ENCODE data around the gene ABCA4.
"Not testable (repeated sequence)": the region's sequence is repeated elsewhere in the genome, so short reads cannot be mapped to it uniquely, and the experiment has no call there.

The ABCA4 gene

GRCh38 chr1:94120991-94121390 is at the start of gene ABCA4:
TSS of gene ABCA4 (minus strand) at chr1:94121148. CDS start at chr1:94121045, 103 bp downstream.
- no peak for DNase-seq

DNA sequence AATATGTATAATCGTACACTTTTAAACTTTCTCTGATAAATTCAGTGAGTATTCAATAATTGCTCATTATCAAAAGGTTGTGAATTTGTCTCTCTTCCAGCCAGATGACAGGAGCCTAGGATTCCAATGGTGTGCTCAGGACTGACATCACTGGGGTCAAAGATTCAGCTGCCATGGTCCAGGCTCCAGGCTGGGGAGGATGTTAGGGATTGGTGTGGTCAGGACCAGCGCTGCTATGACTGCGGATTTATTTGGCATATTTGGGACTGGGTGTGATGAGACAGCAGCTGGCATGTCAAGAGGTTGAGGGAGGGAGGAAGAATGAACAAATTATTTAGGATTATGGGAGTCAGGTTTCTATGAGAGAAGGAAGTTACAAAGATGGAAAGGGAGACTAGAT is 48.2 kb upstream of the ABCA4 start:
- DNase-seq = no peak

DNA sequence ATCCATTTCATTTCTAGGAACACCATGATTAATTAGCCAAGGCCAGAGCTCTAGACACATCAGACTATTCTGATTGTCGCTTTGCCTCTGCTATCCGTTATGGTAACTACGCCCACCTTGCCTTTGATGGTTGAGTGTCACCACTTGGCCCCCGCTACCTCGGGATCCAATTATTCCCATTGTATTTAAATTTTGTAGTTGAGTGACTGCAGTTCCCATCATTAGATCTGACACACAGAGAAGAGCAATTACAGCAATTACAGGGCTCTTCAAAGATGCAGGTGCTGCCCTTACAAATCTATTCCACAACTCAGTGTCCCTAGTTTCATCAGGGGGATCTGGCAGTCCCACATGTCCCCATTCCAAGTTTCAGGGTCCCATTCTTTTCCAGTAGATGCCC is 44.9 kb upstream of the ABCA4 start:
- no peak for DNase-seq

DNA sequence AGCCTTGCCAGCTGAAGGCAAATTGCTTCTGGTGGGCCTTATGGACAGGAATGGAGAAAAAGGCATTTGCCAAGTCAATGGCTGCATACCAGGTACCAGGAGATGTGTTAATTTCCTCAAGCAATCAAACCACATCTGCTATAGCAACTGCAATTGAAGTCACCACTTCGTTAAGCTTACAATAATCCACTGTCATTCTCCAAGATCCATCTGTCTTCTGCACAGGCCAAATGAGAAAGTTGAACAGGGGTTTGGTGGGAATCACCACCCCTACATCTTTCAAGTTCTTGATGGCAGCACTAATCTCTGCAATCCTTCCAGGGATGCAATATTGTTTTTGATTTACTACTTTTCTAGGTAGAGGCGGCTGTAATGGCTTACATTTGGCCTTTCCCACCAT is 43.9 kb upstream of the ABCA4 start:
- not testable (repeated sequence) for DNase-seq

- not testable (repeated sequence) for DNase-seq
Observed at GRCh38 chr1:94164121-94164520, 43.2 kb upstream of the ABCA4 start.

- DNase-seq = not testable (repeated sequence)
Observed at GRCh38 chr1:94163249-94163648, 42.3 kb upstream of the ABCA4 start.

DNA sequence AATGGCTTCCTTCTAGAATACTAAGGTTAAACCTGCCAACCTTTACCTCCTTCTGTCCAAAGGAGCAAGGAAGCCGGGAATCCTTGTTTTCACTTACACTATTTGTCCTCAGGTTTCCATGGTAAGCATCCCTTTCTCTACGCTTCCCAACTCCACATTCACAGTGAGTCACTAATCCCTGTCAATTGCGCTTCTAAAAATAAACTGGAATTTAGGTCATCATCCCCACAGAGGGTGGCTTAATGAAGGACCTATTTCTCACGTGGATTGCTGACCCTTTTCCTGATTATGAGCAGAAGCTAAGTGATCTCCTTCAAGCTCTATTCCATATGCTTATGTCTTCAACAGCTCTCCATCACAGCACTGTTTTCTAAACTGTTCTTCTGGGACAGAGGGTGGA is 39.9 kb upstream of the ABCA4 start:
- no peak for DNase-seq

DNA sequence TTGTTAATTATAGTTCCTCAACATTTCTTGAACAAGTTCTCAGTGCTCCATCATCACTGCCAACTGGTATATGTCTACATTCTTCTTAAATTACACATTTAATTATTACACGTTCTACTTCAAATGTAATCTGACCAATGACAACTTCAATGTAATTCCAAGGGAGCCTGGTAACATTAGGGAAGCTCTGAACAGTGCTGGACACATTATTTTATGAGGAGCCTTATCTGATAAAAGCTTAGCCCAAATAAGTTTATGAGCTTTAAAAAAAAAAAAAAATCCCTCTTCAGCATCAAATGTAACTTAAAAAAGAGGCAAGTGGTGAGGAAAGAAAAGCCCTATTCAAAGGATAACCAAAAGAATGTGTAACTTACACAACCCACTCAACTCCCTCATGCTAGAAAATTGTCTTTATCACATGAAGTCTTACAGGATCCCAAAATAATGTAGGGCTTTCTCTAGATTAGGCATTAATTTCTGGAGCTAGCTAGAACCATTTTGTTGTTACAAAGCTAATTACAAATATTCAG is 35.2 kb upstream of the ABCA4 start:
- no peak for DNase-seq

GRCh38 chr1:94154989-94155388 is 34.0 kb upstream of the ABCA4 start:
- DNase-seq = no peak

GRCh38 chr1:94153133-94153532 is 32.2 kb upstream of the ABCA4 start:
- DNase-seq = no peak

DNA sequence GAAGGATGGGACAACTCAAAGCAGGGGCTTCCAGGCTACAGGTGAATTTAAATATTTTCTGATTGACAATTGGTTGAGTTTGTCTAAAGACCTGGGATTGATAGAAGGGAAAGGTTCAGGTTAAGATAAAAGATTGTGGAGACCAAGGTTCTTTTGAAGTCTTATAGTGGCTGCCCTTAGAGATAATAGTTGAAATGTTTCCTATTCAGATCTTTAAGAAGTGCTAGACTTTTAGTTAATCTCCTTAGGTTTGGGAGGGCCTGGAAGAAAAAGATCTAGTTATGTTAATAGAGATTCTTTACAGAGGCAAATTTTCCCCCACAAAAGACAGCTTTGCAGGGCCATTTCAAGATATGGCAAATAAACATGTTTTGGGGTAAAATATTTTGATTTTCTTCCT is 28.2 kb upstream of the ABCA4 start:
- not testable (repeated sequence) for DNase-seq

GRCh38 chr1:94146273-94146672 is 25.3 kb upstream of the ABCA4 start:
- DNase-seq = no peak

GRCh38 chr1:94144836-94145235 is 23.9 kb upstream of the ABCA4 start:
- DNase-seq = no peak

- no peak for DNase-seq
Observed at GRCh38 chr1:94143809-94144176, 22.8 kb upstream of the ABCA4 start.

DNA sequence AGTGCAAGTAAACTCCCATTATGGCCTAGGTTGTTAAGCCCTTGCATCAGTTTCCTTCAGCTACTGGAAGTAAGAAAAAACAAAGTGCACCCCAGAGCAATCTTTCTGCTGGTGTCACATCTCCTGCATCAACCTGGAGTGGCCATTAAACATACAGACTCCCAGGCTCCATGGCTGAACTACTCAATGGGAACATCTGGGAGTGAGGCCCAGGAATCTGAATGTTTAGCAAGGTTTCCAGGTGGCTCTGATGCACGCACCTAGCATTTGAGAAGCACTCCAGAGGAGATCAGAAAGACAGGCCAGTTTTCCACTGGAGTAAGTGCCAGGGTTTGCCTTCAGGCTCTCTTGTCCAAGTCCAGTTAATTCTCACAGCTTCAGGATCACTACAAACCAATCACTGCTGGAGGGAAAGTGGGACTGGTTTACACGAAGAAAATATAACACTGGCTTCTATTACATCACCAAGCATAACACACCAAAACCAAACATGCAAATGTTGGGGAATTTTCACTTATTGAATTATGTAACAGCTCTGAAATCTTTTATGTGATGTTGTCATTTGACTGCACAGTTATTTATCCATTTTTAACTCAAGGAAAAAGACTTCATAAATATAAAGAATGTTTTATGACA is 22.3 kb upstream of the ABCA4 start:
- DNase-seq = no peak

DNA sequence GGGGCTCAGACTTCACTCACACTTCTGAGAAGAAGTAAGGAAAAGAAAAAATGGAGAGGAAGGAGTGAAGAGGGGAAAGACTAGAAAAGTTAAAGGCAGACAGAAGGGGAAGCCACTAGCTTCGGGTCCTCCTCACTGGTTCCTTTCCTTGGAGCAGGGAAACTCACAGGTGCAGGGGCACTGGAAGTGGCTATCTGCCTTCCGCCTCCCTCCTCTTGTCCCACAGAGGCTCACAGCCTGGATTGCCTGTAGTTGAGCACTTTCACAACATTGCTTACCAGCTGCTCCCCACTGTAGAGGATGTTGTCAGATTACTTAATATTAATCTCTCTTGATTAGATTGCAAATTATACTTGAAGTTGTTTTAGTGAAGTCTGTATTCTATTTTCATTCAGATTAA is 21.6 kb upstream of the ABCA4 start:
- DNase-seq = no peak

GRCh38 chr1:94142022-94142421 is 21.1 kb upstream of the ABCA4 start:
- DNase-seq = no peak

GRCh38 chr1:94132111-94132510 is 11.2 kb upstream of the ABCA4 start:
- no peak for DNase-seq

DNA sequence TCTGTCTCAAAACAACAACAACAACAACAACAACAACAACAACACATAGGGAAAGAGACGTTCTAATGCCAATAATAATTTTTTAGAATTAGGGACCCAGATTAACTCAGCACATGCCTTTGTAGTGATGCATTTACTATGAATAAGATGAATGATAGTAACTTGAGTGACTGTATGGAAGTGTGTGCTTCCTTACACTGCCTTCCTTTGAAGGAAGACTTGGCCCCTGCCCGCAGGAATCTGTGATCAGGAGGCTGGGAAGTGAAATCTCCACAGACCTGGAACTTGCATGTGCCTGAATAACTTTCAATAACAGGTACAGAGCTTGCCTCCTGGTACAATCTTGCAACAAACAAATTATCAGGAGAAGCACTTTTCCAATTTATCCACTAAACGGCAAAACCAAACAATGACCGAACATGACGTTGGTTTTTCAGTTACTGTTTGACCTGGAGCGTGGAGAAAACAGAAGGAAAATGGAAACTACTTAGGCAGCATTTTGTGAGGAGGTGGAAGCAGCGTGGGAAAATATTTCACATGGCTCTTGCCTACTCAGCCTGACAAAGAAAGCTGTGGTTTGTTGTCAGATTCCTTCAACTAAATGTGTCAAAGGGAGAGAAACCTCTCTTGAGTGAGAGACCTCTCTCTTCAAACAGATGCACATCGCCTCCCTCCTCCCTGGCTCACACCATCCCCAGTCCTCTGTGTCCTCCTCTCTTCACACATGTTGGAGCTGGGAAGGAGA is 10.1 kb upstream of the ABCA4 start:
- DNase-seq = no peak

GRCh38 chr1:94126651-94127050 is 5.7 kb upstream of the ABCA4 start:
- no peak for DNase-seq

GRCh38 chr1:94125551-94126514 is 4.9 kb upstream of the ABCA4 start:
- DNase-seq = no peak

DNA sequence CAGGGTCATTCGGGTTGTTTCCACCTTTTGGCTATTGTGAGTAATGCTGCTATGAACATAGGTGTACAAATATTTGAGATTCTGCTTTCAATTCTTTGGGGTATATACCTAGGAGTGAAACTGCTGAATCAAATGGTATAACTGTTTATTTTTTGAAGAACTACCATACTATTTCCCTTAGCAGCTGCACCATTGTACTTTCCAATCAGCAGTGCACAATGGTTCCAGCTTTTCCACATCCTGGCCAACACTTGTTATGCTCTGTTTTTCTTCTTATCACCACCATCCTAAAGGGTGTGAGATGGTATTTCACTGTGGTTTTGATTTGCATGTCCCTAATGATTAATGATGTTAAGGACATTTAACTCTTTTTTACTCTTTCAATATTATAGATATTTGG is 3.6 kb upstream of the ABCA4 start:
- DNase-seq = no peak

DNA sequence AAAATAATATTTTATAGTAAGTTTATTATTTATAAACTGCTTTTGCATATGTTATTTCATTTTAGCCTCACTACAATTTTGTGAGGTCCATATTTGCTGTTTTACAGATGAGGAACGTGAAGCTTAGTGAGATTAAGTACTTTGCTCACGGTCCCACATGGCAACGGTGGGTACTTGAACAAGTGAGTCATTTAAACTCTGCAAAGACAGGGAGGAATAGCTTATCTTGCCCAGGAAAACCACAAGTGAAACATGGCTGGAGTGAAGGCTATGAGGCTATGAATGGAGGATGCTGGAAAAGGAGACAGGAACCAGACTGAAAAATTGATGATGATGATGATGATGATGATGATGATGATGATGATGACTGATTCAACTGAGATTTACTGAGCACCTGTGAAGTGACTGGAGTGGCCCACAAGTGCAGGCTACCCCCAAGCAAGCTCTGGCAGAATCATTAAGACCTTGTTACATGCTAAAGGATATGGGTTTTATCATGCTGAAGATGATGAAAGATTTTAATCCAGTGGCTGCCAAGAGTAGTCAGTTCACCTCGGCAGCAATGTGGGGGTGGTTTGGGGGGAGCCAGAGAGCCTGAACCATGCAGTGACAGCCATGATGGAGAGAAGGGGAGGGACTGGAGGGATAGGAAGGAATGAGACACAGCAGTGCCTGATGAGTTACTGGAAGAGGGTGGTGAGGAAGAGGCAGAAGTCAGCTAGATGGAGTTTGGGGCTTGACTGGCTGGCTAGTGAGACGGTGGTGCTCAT is 1.4 kb upstream of the ABCA4 start:
- no peak for DNase-seq
